Measurements from ENCODE around the gene GABARAP.
A peak's percentile ranks its signal among the peaks of the same experiment; 100 is the strongest.

The GABARAP gene

DNA sequence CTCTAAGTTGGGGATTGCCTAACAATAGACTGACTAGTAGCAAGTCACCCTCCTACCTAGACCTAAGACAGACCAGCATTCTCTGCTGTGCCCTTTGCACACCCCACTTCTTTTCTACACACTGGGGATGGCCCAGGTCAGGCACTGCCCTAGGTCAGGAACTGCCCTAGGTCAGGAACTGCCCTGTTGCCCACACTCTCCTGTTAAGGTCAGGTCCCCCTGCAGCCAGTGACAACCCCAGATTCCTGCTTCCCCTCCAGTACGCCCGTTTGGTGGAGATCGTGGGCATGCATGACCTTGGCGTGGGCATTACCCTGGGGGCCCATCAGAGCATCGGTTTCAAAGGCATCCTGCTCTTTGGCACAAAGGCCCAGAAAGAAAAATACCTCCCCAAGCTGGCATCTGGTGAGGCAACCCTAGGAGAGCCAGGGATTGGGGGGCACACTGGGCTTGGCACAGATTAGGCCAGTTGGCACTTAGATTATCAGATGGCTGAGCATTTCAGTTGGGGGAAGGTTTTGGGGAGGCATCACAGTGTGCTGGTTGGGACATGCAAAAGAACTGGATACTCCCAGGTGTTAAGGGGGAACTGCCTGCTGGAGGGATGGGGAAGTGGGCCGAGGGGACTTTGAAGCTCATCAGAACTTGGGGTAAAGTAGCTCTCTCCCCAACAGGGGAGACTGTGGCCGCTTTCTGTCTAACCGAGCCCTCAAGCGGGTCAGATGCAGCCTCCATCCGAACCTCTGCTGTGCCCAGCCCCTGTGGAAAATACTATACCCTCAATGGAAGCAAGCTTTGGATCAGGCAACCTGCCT, 20.8 kb downstream of the GABARAP start:
- no peak for DNase-seq

DNA sequence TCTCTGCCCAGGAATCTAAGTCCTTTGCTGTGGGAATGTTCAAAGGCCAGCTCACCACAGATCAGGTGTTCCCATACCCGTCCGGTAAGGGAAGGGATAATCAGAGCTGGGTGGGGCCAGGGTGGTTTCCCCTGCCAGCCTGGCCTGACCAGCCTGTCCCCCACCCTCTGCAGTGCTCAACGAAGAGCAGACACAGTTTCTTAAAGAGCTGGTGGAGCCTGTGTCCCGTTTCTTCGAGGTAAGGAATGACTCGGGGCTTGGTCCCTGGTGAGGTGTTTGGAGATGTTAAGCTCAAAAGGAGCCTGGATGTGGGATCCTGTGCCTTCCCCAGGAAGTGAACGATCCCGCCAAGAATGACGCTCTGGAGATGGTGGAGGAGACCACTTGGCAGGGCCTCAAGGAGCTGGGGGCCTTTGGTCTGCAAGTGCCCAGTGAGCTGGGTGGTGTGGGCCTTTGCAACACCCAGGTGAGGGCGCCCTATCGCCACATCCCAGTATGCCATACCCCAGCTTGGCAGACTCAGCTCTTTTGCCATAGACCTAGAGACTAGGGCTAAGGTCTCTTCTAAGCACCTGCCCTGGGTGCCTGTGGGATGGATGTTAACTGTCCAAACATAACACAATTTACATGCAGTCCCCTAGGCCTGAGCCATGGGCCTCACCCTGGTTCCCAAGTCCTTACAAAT, 21.5 kb downstream of the GABARAP start:
- DNase-seq: peak; percentile 55

DNA sequence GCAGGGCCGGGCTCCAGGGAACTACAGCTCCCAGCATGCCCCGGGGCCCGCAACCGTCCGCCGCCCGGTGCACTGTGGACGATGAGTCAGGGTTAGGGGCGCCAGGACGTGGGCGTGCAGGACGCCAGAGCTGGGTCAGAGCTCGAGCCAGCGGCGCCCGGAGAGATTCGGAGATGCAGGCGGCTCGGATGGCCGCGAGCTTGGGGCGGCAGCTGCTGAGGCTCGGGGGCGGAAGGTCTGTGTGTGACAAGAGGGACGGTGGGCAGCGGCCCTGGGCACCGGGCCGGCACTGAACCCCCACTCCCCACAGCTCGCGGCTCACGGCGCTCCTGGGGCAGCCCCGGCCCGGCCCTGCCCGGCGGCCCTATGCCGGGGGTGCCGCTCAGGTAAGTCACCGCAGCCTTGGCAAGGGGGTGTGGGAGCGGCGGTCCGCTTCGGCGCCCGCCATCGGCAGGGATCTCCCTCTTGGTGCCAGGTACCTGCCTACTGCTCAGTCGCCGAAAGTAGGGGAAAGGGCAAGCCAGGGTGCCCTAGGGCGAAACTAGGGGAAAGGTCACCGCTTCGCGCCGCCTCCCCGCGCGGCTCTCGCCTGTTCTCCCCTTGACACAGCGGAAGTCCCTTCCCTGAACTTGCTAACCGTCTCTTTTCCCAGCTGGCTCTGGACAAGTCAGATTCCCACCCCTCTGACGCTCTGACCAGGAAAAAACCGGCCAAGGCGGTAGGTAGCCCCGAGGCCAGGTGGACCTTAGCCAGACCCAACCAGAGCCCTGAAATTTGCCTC, 22.2 kb downstream of the GABARAP start, which contains the start of the genes ACADVL and DLG4:
TSS of gene ACADVL (plus strand) at position 127 of the 781 bp plus-strand sequence. CDS start at position 174, 47 bp downstream.
TSS of gene DLG4 (minus strand) at position 25 of the 781 bp plus-strand sequence.
- DNase-seq: peak; percentile 78

DNA sequence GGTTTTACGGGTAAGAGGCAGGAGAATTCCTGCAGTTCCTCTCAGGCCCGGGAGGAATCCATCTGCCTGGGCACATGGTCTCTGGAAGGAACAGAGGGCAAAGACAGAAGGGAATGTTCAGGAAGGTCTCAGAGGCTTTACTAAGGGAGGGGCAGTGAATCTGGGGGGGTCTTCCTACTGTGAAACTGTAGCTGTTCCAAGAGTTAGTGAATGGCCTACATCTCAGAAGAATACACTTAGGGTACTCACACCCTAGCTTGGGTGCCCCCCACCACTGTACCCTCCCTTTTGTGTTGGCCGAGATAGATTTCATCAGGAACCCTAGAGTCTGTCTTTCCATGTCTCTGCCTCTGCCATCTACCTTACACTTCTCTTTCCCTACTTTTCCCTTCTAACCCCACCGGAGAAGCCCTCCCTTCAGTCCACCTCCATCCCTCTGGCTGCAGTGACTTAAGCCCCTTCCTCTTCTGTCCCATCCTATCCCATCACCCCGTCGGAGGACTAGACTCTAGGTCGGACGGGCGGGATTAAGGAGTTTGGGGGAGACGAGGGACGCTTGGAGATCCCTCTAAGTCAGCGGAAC, 22.9 kb downstream of the GABARAP start:
- DNase-seq: no peak

DNA sequence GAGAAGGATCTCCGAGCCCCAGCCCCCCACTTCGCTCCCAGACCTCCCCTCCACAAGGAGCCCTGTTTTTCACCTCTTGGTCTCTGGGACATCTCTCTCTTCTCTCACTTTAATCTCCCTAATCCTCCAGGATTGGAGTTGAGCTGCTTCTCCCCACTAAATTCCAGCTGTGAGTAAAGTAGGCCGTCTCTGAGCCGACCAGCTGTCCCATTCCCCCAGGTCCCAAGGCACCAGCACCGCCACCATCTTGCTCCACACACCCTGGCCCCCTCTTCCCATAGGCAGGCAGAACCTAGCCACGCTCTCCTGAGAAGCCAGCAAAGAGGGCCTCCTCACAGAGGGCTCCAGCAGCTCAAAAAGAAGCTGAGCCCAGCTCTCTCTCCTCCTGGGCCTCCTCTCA, 23.5 kb downstream of the GABARAP start:
- no peak for DNase-seq

DNA sequence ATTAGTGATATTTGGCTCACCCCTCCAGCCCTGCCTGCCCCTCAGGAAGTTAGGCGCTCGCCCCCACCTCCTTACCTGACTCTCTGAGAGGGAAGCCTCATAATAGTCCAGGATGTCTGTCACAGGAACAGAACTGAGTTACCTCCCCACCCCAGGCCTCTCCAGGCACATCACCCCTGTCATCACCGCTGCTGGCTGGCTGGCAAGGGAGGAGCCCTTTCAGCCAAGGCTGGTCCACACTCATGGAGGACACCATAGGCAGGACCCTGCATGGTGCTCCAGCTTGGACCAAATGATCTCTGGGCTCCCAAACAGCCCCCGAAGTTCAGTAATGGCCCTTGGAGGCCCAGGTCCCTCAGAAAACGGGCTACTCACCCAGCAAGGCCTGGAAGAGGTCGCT, 24.1 kb downstream of the GABARAP start:
- DNase-seq: no peak

DNA sequence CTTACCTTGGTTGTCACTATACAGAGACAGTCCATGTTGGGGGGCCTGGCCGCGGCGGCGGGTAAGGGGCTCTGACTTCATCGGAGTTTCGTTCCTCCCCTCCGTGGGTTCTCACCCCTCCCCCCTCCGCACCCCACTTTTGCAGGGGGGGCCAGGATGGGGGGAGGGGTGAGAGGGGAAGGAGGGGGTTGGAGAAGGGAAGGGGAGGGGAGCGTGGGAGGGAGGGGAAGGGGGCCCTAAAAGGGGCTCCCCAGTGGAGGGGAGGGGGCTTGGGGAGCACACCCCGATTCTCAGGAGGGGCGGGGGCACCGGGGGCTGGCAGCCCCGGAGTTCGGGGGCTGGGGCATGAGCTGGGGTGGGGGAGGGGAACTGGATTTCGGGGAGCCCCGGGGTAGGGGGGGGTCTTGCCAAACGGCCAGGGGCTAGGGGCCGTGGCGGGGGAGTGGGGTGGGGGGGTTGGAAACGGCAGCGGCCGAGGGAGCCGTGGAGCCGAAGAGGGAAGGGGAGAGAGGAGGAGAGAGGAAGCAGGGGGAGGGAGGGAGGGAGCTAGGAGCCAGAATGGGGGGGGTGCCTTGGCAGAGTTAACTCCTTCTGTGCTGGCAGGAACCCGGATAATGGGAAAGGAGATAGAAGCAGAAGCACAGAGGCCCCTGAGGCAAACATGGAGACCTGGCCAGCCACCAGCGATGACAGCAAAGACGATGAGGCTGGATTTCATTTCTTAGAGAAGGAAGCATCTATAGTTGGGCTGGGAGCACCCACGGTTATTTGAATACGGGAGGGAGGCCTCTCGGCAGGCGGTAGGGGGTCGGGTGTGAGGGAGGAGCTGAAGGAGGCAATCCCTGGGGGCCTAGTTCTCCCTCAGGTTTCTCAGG, 24.9 kb downstream of the GABARAP start:
- DNase-seq: no peak

DNA sequence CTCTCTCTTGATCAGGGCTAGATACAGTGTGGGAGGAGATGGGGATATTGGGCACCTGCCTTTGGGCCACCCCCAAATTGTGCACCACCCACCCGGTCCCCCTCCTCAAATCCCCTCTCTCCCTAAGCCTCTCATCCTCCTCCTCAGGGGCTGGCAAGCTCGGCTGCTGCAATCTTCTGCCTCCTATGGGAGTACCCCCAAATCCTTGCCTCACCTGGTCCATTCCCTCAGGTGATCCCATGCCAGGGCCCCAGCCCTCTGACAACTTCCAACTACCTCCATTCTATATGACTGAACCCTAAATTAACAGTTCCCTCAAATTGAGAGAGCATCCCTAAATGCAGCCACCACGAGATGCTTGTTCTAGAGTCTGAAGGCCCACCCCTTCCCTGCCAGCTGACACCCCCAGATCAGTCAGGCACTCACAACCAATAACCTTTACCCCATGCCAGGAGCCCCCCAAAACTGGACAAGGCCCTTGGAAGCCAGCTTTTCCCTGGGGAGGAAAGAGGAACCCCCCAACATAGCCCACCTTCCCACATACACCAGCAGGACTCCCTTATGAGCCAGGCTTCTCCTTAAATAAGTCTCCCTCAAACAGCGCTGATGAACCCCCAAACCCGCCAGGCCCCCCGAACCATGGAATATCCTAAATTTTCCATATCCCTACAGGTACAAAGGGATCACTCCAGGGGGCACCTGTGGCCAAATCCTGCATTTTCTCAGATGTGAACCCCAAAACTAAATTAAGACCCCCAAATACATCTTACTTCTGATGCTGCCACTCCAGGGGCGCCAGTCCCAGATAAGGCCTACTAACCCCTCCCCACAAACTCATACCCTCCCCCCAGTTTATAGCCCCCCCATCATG, 25.8 kb downstream of the GABARAP start:
- DNase-seq: no peak

DNA sequence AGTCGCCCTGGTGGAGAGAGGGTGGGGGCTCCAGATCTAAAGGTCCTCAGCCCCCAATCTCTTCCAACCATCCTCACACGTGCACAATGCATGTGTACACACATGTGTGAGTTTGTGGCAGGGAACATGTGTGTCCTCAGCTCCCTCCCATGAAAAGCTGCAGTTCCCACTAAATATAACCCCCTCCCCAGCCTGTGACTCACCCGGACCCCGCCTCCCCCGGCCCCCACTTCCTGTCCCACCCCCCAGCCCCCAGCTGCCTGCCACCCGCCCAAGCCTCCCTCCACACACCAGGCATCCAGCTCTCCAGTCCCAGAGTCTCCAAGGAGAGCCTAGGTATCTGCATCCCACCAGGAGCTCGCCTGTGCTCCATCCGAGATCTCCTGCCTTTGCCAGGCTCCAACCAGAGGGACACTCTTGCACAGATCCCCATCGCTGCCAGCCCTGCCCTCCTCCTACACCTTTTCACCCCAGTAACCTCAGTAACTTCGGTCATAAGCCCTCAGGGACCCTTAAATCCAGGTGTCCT, 26.5 kb downstream of the GABARAP start:
- no peak for DNase-seq

DNA sequence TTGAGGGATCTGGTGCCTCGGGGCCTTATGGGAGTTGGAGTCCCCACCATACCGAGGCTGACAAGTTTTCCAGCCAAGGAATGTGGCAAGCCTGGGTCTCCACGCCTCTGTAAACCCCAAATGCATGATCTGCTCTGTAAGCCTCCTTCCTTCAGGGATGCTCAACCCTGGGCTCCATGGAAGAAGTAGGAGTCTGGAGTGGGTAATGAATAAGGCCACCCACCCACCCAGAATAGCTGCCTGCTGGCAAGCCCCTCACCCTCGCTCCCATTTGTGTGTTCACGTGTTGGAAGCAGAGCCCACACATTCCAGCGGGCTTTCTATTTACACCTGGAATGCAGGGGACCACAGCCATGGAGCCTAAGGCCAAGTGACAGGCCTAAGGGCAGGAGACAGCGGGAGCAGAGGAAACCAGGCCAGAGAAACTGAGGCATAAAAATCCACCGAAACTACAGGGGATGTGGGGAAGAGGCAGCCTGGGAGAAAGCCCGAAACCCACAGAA, 27.1 kb downstream of the GABARAP start:
- no peak for DNase-seq

DNA sequence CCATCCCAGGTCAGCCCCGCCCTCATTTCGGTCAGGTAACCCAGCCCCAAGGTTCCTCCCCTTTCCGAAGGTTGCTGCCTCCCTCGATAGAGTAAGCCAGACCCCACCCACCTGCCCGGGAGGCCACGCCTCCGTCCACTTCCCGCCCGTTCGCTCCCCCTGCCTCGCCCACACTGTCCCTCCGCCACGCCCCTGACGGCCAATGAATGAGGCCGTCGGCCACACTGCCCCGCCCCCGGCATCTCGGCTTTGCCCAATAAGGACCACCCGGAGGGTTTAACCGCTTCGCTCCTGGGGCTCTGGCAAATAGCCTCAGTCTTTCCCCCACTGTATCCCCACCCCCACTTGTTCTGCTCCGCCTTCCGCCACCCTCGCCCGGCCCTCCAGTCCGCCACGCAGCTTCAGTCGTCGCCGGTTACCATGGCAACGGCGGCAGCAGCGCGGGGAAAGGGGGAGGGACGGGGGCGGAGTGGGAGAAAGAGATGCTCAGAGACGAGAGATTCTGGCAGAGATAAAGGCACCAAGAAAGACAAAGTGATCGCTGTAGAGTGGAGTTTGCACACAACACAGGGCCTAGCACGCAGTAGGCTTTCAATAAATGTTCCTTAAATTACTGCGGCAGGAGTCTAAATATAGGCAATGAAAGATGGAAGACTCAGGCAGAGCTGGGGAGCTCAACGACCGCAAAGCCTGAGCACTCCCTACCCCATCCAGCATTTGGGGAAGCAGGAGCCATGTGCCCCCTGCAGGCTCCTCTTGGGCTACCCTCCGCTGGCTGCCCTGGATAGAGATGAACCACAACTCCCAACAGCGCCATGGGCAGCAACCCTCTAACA, 27.7 kb downstream of the GABARAP start:
- DNase-seq: peak; percentile 100

DNA sequence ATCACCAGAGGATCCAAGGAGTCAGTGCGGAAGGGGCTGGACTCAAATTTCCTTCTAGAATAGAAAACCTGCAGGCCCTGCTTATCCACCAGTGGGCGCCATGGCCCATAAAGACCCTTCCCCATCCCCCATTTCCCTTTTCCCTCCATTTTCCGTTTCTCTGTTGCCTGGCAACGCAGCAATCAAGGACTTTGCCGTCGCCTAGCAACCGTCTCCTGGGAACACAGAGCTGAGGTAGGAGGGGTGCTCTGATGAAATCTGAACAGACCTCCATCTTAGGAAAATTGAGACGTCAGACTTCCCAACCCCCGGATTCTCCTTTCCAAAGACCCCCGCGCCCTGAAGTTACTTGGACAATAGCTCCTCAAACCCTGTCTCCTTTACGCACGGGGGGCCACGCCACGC, 28.4 kb downstream of the GABARAP start:
- no peak for DNase-seq

DNA sequence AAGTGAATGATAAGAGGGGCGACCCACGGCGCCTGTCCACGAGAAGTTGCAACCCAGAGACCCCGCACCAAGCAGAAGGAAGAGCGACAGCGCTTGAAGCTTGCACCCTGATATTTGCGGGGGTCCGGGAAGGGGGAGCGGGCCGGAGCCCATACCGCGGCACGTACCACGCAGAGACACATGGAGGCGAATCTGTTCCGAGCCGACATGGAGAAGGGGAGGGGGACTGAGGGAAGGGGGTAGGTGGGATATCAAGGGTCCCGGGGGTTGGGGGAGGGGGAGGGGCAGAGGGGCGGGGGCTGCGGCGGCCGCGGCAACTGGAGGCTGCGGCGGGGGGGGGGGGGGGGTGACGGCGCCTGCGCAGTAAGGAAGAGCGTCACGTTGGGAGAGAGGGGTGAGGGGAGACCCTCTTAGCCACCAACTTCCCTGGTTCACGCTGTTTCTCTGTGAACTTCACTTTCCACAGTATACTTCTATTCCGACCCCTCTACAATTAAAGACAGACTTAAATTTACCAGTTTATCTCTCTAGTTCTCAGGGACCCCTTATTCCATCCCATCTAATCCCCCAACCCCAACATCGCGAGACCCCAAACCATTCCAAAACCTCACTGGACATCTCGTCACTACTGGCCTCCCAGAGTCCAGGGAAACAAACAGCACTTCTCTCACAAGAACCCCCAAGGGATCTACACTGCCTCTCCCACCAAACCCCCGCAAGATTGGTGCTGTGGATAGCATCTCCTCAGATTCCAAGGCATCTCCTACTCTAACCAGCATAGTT, 30.6 kb downstream of the GABARAP start:
- no peak for DNase-seq

DNA sequence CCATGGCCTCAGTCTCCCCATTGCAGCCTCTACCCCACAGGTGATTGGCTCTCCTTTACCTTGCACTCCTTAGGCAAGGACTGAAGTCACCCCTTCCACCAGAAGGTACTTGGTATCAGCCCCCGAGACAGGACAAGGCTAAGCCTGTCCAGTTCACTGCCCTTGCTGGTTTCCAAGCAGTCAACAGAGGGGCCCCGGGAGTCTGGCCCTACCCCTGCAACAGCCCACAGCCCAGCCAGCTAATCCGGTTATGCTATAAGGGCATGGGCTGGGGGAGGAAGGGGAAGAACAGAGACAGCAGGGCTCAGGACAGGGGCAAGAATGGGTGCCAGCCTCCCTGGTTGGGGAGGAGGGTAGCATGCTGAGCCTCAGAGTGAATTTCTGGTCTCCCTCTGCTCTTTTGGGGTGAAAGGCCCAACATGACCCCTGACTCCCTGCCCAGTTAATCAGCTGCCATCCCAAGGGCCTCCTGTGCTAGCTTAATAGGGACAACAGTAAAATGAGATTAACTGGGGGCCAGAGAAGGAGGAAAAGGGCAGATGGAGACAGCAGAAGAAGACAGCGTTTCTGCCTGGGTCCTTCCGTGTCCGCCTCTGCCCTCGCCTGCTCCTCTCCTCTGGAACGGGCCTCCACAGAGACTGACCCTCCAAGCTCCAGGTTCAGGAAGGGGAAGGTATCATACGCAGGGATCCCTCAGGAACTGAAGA, 33.3 kb downstream of the GABARAP start:
- DNase-seq: no peak

DNA sequence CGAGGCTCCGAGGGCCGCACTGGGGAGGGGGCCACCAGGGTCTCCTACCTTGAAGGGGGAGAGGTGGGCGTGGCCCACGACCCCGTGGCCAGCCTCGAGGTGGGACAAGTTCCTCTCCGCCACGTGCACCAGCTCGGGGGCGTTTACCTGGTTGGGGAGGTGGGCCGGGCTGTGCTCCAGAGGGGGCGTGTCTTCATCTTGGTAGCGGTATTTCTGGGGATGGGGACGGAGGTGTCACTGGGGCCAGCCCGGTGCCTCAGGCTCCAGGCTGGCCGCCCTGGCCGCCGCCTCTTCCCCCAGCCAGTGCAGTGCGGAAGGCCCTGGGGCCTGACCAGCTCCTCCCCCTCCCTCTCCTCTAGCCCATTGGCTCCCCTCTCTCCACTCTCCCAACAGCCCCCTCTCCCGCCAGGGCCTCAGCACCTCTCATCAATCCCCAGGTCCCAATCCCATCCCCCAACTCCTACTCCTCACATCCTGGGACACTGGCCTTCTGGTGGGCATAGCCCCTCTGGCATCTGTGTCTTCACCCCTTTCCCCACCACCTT, 34.1 kb downstream of the GABARAP start:
- no peak for DNase-seq

DNA sequence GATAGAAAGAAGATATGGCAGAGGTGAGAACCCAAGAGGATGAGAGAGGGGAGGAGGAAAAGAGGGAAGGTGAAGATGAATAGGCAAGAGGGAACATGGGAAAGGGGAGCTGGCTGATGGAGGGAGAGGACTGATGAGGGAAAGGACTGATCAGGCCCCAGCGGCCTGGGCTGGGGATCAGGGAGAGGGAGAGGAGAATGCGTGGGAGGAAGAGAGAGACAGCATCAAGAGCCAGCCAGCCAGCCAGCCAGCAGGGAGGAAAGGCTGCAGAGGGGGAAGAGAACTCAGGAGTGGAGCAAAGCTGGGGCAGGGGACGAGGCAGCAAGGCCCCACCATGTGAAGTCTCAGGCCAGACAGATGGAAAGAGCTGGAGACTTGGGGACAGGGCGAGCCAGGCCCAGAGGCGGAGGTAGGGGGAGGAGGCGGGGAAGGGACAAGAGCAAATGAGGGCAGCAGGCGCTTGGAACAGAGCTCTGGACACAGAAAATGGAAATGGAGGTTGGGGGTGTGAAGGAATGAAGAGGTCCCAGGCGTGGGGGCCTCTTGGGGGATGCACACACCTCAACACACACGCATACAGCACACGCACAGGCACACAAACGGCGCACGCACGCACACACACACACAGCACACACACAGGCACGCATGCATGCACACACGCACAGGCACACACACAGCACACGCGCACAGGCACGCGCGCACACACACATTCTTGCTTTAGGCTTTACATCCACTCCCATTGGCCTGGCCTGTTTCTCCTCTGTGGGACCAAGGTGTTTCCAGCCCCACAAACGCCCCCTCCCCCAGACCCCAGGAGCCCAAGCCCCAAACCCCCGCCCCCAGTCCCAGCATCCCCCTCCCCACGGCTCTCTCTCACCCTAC, 34.9 kb downstream of the GABARAP start:
- DNase-seq: no peak

DNA sequence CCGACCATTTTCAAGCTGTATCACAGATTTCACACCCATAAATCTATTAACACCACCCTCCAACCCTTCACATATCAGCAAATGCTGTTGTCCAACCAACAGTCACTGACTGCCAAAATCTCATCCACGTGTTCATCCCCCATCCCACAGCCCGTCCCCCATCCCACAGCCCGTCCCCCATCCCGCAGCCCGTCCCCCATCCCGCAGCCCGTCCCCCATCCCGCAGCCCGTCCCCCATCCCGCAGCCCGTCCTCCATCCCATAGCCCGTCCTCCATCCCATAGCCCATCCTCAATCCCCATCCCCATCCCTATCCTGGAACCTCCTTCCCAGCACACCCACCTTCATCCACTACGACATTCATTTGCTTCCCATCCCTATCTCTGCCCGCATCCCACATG, 36.7 kb downstream of the GABARAP start:
- DNase-seq: no peak

All from stimulated activated CD4-positive, alpha-beta T cell treated with anti-CD3 and anti-CD28 coated beads, Interleukin-4, amount 100 ng/mL, for 1 hour (primary cell).